OCI-LY7 (cell line): ENCODE measurements around the gene SLCO1A2. TPM values are rescaled to one million over a fixed set of nuclear protein-coding genes. Genes with fewer than 3 reads are reported as not detected.

Source experiments
- BruUV-seq: library from RNA; stranded (reverse); fragments of 400-500 nt; replicated peaks from 2 replicates; lab custom pipeline; 2021; lab: Mats Ljungman, UMichigan
- CTCF ChIA-PET: fragments of 300-600 bp; sonication (Branson Sonifier 250); formaldehyde crosslinking; loops from one replicate; lab custom pipeline; 2022; ENCODE audit warnings: antibody characterized with exemption; ENCODE audit not compliant: unreplicated experiment; lab: Charles Lee
- POLR2A ChIA-PET: fragments of 300-600 bp; sonication (Branson Sonifier 250); formaldehyde crosslinking; loops from one replicate; lab custom pipeline; 2022; ENCODE audit warnings: antibody characterized with exemption; lab: Charles Lee
- DNase-seq: peaks from one replicate; pipeline ENCODE4 v3.0.0-alpha.2; 2015; ENCODE audit warnings: low spot score
- H2AFZ ChIP-seq: fragments of 200-600 bp; sonication (generic), shearing (Covaris generic); 2 replicates; pipeline ENCODE4 v1.6.1; 2014; ENCODE audit warnings: mild to moderate bottlenecking, antibody characterized with exemption, low read length, moderate library complexity
- H3K27ac ChIP-seq: fragments of 200-600 bp; sonication (generic); 2 replicates; pipeline ENCODE4 v1.5.1; 2014; ENCODE audit warnings: mixed run types, low read depth, mild to moderate bottlenecking, moderate library complexity, low read length, inconsistent platforms; ENCODE audit not compliant: poor library complexity, severe bottlenecking
- H3K36me3 ChIP-seq: fragments of 200-600 bp; sonication (generic); 2 replicates; pipeline ENCODE4 v1.6.1; 2014; ENCODE audit warnings: mild to moderate bottlenecking, antibody characterized with exemption, low read length, moderate library complexity, mixed read lengths; ENCODE audit not compliant: insufficient read depth
- H3K4me1 ChIP-seq: fragments of 200-600 bp; sonication (generic); 2 replicates; pipeline ENCODE4 v1.5.1; 2014; ENCODE audit warnings: mild to moderate bottlenecking, low read length; ENCODE audit not compliant: insufficient read depth, poor library complexity, severe bottlenecking
- H3K4me2 ChIP-seq: fragments of 200-600 bp; sonication (generic); 2 replicates; pipeline ENCODE4 v1.6.1; 2014; ENCODE audit warnings: mild to moderate bottlenecking, low read length
- H3K4me3 ChIP-seq: fragments of 200-600 bp; sonication (generic); 2 replicates; pipeline ENCODE4 v1.5.1; 2014; ENCODE audit warnings: mild to moderate bottlenecking, low read depth, low read length; ENCODE audit not compliant: poor library complexity, severe bottlenecking
- H3K79me2 ChIP-seq: fragments of 200-600 bp; sonication (generic); 2 replicates; pipeline ENCODE4 v1.6.1; 2016; ENCODE audit warnings: low read depth, mild to moderate bottlenecking, low read length, moderate library complexity, mixed read lengths; ENCODE audit not compliant: insufficient read depth
- H3K9me2 ChIP-seq: fragments of 200-600 bp; sonication (generic); 2 replicates; pipeline ENCODE4 v1.6.1; 2016; ENCODE audit warnings: mild to moderate bottlenecking, low read length, mixed read lengths; ENCODE audit not compliant: insufficient read depth
- H3K9me3 ChIP-seq: fragments of 200-600 bp; sonication (generic); 2 replicates; pipeline ENCODE4 v1.6.1; 2014; ENCODE audit warnings: mild to moderate bottlenecking, mixed run types, low read length, mixed read lengths
- H4K20me1 ChIP-seq: fragments of 200-600 bp; sonication (generic); 2 replicates; pipeline ENCODE4 v1.6.1; 2014; ENCODE audit warnings: mild to moderate bottlenecking, antibody characterized with exemption, low read length, moderate library complexity, mixed read lengths; ENCODE audit not compliant: insufficient read depth
- CTCF ChIP-seq: fragments of 200-600 bp; sonication (generic); conservative IDR thresholded peaks from 2 replicates; pipeline ENCODE4 v1.5.1; 2014; ENCODE audit warnings: mild to moderate bottlenecking, antibody characterized with exemption, low read length, moderate library complexity, mixed read lengths
- EZH2phosphoT487 ChIP-seq: fragments of 200-600 bp; sonication (generic); IDR thresholded peaks from 2 replicates; pipeline ENCODE4 v1.6.1; 2018; ENCODE audit warnings: low read depth, borderline replicate concordance, mild to moderate bottlenecking, mixed run types, antibody characterized with exemption, low read length, moderate library complexity, mixed read lengths
- intact Hi-C: fragments of 100-400 bp; cut with micrococcal nuclease; formaldehyde crosslinking; loops from one replicate; pipeline ENCODE4 v1.10.0; 2022; ENCODE audit not compliant: unreplicated experiment
- total RNA-seq, 2 experiments: library from RNA; depleted of rRNA in 1 of 2; stranded (reverse); fragments of >200 nt in 1 of 2; shearing (Covaris generic) in 1 of 2; gene quantifications; 2 replicates each; pipeline ENCODE4 v1.2.3, GENCODE V29; 2014 to 2022

SLCO1A2 gene
- total RNA-seq, 2 experiments from 2014 or later = not detected

DNA sequence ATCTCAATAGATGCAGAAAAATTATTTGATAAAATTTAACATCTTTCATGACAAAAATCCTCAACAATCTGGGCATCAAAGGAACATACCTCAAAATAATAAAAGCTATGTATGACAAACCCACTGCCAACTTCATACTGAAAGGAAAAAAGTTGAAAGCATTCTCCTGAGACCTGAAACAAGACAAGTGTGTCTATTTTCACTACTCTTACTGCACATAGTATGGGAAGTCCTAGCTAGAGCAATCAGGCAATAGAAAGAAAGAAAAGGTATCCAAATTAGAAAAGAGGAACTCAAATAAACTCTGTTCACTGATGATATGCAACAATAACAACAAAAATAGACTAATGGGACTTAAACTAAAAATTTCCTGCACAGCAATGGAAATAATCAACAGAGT is 113.6 kb downstream of the SLCO1A2 start:
- Histone ChIP-seq H3K36me3 (no peaks in the 10 kb centered on the region), H3K4me2 (no peak overlapping the region), H3K9me2 (no peaks in the 10 kb centered on the region), H3K79me2 (no peaks in the 10 kb centered on the region), H3K4me1 (no peaks in the 10 kb centered on the region), H2AFZ (no peak overlapping the region), H3K4me3 (no peak overlapping the region), H3K9me3 (no peaks in the 10 kb centered on the region), H3K27ac (no peak overlapping the region), H4K20me1 (no peaks in the 10 kb centered on the region)
- intact Hi-C loops = no loop called here
- ChIA-PET POLR2A (no interaction called here), CTCF (no interaction called here)
- TF ChIP-seq EZH2phosphoT487 (no peak), CTCF (no peak)
- no peak for DNase-seq
- no TSS peak for BruUV-seq

DNA sequence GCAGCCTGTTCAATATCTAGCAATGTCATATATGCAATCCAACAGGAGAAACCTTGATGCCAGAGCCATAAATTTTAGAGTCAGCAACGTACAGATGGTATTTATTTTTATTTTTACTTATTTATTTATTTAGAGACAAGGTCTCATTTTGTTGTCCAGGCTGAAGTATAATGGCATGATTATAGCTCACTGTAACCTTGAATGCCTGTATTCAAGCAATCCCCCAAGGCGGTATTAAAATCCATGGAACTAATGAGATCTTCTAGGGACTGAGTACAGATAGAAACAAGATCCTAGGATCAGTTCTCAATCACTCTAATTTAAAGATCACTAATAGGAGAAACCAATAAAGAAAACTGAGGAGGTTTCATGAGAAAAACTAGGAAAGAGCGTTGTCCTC is 114.5 kb downstream of the SLCO1A2 start:
- Histone ChIP-seq H2AFZ (no peak overlapping the region), H3K4me2 (no peak overlapping the region), H3K4me3 (no peak overlapping the region), H3K4me1 (no peaks in the 10 kb centered on the region), H4K20me1 (no peaks in the 10 kb centered on the region), H3K9me2 (no peaks in the 10 kb centered on the region), H3K36me3 (no peaks in the 10 kb centered on the region), H3K9me3 (no peaks in the 10 kb centered on the region), H3K79me2 (no peaks in the 10 kb centered on the region), H3K27ac (no peak overlapping the region)
- BruUV-seq = no TSS peak
- intact Hi-C loops = no loop called here
- no peak for DNase-seq
- POLR2A ChIA-PET = no interaction called here
- no peak for TF ChIP-seq CTCF
- no peak for TF ChIP-seq EZH2phosphoT487
- CTCF ChIA-PET = no interaction called here

- H2AFZ ChIP-seq = no peak overlapping the region
- H3K4me1 ChIP-seq = no peaks in the 10 kb centered on the region
- intact Hi-C loops = no loop called here
- no peaks in the 10 kb centered on the region for H3K79me2 ChIP-seq
- POLR2A ChIA-PET = no interaction called here
- BruUV-seq = no TSS peak
- H4K20me1 ChIP-seq = no peaks in the 10 kb centered on the region
- TF ChIP-seq EZH2phosphoT487 = no peak
- no peak for TF ChIP-seq CTCF
- H3K4me2 ChIP-seq = no peak overlapping the region
- no peak for DNase-seq
- no peak overlapping the region for H3K27ac ChIP-seq
- no peaks in the 10 kb centered on the region for H3K9me2 ChIP-seq
- no peaks in the 10 kb centered on the region for H3K36me3 ChIP-seq
- CTCF ChIA-PET = no interaction called here
- no peak overlapping the region for H3K4me3 ChIP-seq
- no peaks in the 10 kb centered on the region for H3K9me3 ChIP-seq
These were observed 115.5 kb downstream of the SLCO1A2 start for GRCh38 chr12:21219206-21219605.

Other genes with a start within 250 kb of the SLCO1A2 start
- not detected in 2 replicates for gene SLCO1B1, start 203.7 kb downstream of the SLCO1A2 start, total RNA-seq (2014; rRNA removed; shearing (Covaris generic))
- gene SLCO1B1, start 203.7 kb downstream of the SLCO1A2 start, total RNA-seq (2022) = not detected in 2 replicates
- not detected in 2 replicates for gene IAPP, start 38.0 kb upstream of the SLCO1A2 start, total RNA-seq (2014; rRNA removed; shearing (Covaris generic))
- not detected in 2 replicates for gene IAPP, start 38.0 kb upstream of the SLCO1A2 start, total RNA-seq (2022)
- 8.5 and 12.1 TPM in 2 replicates for gene PYROXD1, start 102.7 kb upstream of the SLCO1A2 start, total RNA-seq (2014; rRNA removed; shearing (Covaris generic))
- 16.2 and 18.7 TPM in 2 replicates for gene PYROXD1, start 102.7 kb upstream of the SLCO1A2 start, total RNA-seq (2022)
- 53.1 and 55.9 TPM in 2 replicates for gene RECQL, start 166.7 kb upstream of the SLCO1A2 start, total RNA-seq (2014; rRNA removed; shearing (Covaris generic))
- gene RECQL, start 166.7 kb upstream of the SLCO1A2 start, total RNA-seq (2022) = 70.3 and 72.8 TPM in 2 replicates
- 9.5 and 12.7 TPM in 2 replicates for gene GOLT1B, start 166.9 kb upstream of the SLCO1A2 start, total RNA-seq (2014; rRNA removed; shearing (Covaris generic))
- 25.3 and 30.7 TPM in 2 replicates for gene GOLT1B, start 166.9 kb upstream of the SLCO1A2 start, total RNA-seq (2022)
- 0.35 TPM in 1 of 2 replicates, not detected in the other for gene SPX, start 191.4 kb upstream of the SLCO1A2 start, total RNA-seq (2014; rRNA removed; shearing (Covaris generic))
- 0.90 and 1.2 TPM in 2 replicates for gene SPX, start 191.4 kb upstream of the SLCO1A2 start, total RNA-seq (2022)